Heart left ventricle (tissue), 16 donors: ENCODE measurements around the gene OR2B3. TPM values are rescaled to one million over a fixed set of nuclear protein-coding genes. Genes with fewer than 3 reads are reported as not detected.

Experiments
- ATAC-seq, 4 donors: fragments of 200-7000 bp; cut with Tn5 transposase; one replicate each; pipeline ENCODE4 v1.9.1; 2020 to 2022; ENCODE audit warnings: moderate library complexity in 4 of 4, mild to moderate bottlenecking in 3 of 4, moderate number of reproducible peaks in 1 of 4
- DNase-seq, 5 donors: peaks; one replicate each; pipeline ENCODE4 v3.0.0-alpha.2; 2020
- H3K27ac ChIP-seq, 12 donors: fragments of 200-600 bp; sonication (generic) in 4 of 12; one replicate each; pipeline versions ENCODE4 v1.5.0 to v1.8.0; 2016 to 2022; ENCODE audit warnings: mild to moderate bottlenecking in 2 of 12
- H3K27me3 ChIP-seq, 9 donors: fragments of 200-600 bp; sonication (generic) in 2 of 9; one replicate each; pipeline versions ENCODE4 v1.5.1 to v1.8.0; 2016 to 2022; ENCODE audit warnings: mild to moderate bottlenecking in 3 of 9
- H3K36me3 ChIP-seq, 9 donors: fragments of 200-600 bp; sonication (generic) in 2 of 9; one replicate each; pipeline versions ENCODE4 v1.5.0 to v1.8.0; 2018 to 2022; ENCODE audit warnings: mild to moderate bottlenecking in 2 of 9
- H3K4me1 ChIP-seq, 12 donors: fragments of 200-600 bp; sonication (generic) in 4 of 12; one replicate each; pipeline versions ENCODE4 v1.5.0 to v1.8.0; 2016 to 2022; ENCODE audit warnings: mild to moderate bottlenecking in 3 of 12
- H3K4me3 ChIP-seq, 12 donors: fragments of 200-600 bp; sonication (generic) in 4 of 12; one replicate each; pipeline versions ENCODE4 v1.5.0 to v1.8.0; 2017 to 2022; ENCODE audit warnings: mild to moderate bottlenecking in 9 of 12, moderate library complexity in 4 of 12
- H3K9me3 ChIP-seq, 12 donors: fragments of 200-600 bp; sonication (generic) in 4 of 12; one replicate each; pipeline versions ENCODE4 v1.5.0 to v1.8.0; 2016 to 2022; ENCODE audit warnings: mild to moderate bottlenecking in 1 of 12
- CTCF ChIP-seq, 12 donors: fragments of 200-600 bp; sonication (generic) in 4 of 12; IDR thresholded peaks; one replicate each; pipeline versions ENCODE4 v1.5.0 to v1.8.0; 2018 to 2022; ENCODE audit warnings: antibody characterized with exemption in 12 of 12, mild to moderate bottlenecking in 5 of 12
- POLR2A ChIP-seq, 2 donors: fragments of 450-650 bp; IDR thresholded peaks; one replicate each; pipeline ENCODE4 v1.6.1; 2017; ENCODE audit warnings: antibody characterized with exemption in 2 of 2, mild to moderate bottlenecking in 2 of 2, moderate library complexity in 2 of 2
- WGBS, 4 donors: extraction: QIAGEN DNeasy Blood & Tissue Kit in 2 of 4; methylation state at CpG; one replicate each; pipeline versions ENCODE4 v1.1.5 to v1.1.7; 2013 to 2018; 5-methylcytosine and 5-hydroxymethylcytosine counted together
- intact Hi-C, 10 donors: fragments of 100-400 bp; cut with DNase I; formaldehyde crosslinking; loops; one replicate each; pipeline versions ENCODE4 v1.11.1 to v1.14.2; 2022
- polyA plus RNA-seq, 2 donors: library from polyadenylated mRNA; stranded (reverse); fragments of 200-250 nt; gene quantifications; one replicate each; pipeline ENCODE4 v1.2.3, GENCODE V29; 2013
- total RNA-seq, 9 donors: library from RNA; depleted of rRNA in 2 of 9; stranded (reverse); fragments of >200 nt in 2 of 9; fragmentation: NEBNext Ultra II Directional in 3 of 9; extraction: Animal tissue kit (Norgen Biotek cat#: 25700) in 3 of 9; gene quantifications; one replicate each; pipeline versions ENCODE4 v1.1.0 to v1.2.4, GENCODE V29; 2016 to 2023
- donor health status: ischemic (EF 13 %, LVEDD 7.1; RV severe dilation, severe dysfunction).
- donor health status: healthy with polysubstance abuse.
- donor health status: DM: no; HTN: yes; CAD: no.
- donor health status: DM: no; HTN: no; CAD: no.
- donor health status: ischemic (EF 25% LVEDD 6.9; RV normal size, moderate dysfunction).
- donor health status: ischemic (EF 25% LVEDD 5.7; RV mildly dilated, moderate dysfunction).
- donor health status: healthy.
- donor health status: DM: yes; HTN: yes; CAD: no.
- donor health status: ischemic (EF 35%, LVEDD 5.7; RV mildly dilated, moderate dysfunction).
- donor health status: nonischemic (EF 11% LVEDD 7.7; RV severe dilation, severe dysfunction).
- donor health status: DM: yes; HTN: yes; CAD: no.
- donor health status: PGD.
- donor health status: ischemic (EF 29% LVEDD 5.4; RV normal size, mild dysfunction).
- donor health status: nonischemic (EF 23%, LVEDD 6.1; RV moderate dilation, normal function).

The OR2B3 gene
- total and polyA plus RNA-seq, 11 donors, result not detected

- DNase-seq (no peak), ATAC-seq (no peak)
- no peaks in the 10 kb centered on the region for H3K4me1 ChIP-seq
- no peaks in the 10 kb centered on the region for H3K27me3 ChIP-seq
- H3K9me3 ChIP-seq, result no peaks in the 10 kb centered on the region
- no peak overlapping the region for H3K4me3 ChIP-seq
- WGBS, 4 donors, result 80 to 89% (median 87%) methylated on average over 3 of the region's 3 CpGs
- no peak overlapping the region for H3K27ac ChIP-seq
- TF ChIP-seq POLR2A (IDR thresholded peaks at IDR 0.05), result no peak
- no peak for TF ChIP-seq CTCF (IDR thresholded peaks at IDR 0.05)
- intact Hi-C loops, result no loop called here
- H3K36me3 ChIP-seq, result no peaks in the 10 kb centered on the region
These were observed 5.8 kb upstream of the OR2B3 start for GRCh38 chr6:29092957-29093356.

GRCh38 chr6:29082457-29082856 is 4.7 kb downstream of the OR2B3 start:
- TF ChIP-seq POLR2A (IDR thresholded peaks at IDR 0.05) (no peak), CTCF (IDR thresholded peaks at IDR 0.05) (no peak)
- intact Hi-C loops, result no loop called here
- Histone ChIP-seq H3K27ac (no peak overlapping the region), H3K36me3 (no peaks in the 10 kb centered on the region), H3K4me3 (no peak overlapping the region), H3K4me1 (no peaks in the 10 kb centered on the region), H3K27me3 (no peaks in the 10 kb centered on the region), H3K9me3 (no peaks in the 10 kb centered on the region)
- 87 to 92% (median 89%) methylated on average over 15 of the region's 15 CpGs for WGBS, 4 donors
- DNase-seq (no peak), ATAC-seq (no peak)

- intact Hi-C loops, result no loop called here
- ATAC-seq (no peak), DNase-seq (no peak)
- Histone ChIP-seq H3K4me3 (no peak overlapping the region), H3K27me3 (no peaks in the 10 kb centered on the region), H3K27ac (no peak overlapping the region), H3K9me3 (no peaks in the 10 kb centered on the region), H3K36me3 (no peaks in the 10 kb centered on the region), H3K4me1 (no peaks in the 10 kb centered on the region)
- no peak for TF ChIP-seq CTCF (IDR thresholded peaks at IDR 0.05)
- no peak for TF ChIP-seq POLR2A (IDR thresholded peaks at IDR 0.05)
These were observed 5.8 kb downstream of the OR2B3 start for GRCh38 chr6:29081312-29081711.

- H3K27ac ChIP-seq, result no peak overlapping the region
- no peak for TF ChIP-seq CTCF (IDR thresholded peaks at IDR 0.05)
- TF ChIP-seq POLR2A (IDR thresholded peaks at IDR 0.05), result no peak
- H3K9me3 ChIP-seq, result no peaks in the 10 kb centered on the region
- no peak overlapping the region for H3K4me3 ChIP-seq
- H3K27me3 ChIP-seq, result peaks cover 0 to 3% (median 0%) of the 10 kb centered on the region in 9 donors
- no peaks in the 10 kb centered on the region for H3K36me3 ChIP-seq
- 70 to 85% (median 82%) methylated on average over 1 of the region's 1 CpG for WGBS, 4 donors
- DNase-seq (no peak), ATAC-seq (no peak)
- intact Hi-C loops, result no loop called here
- H3K4me1 ChIP-seq, result no peaks in the 10 kb centered on the region
These were observed 7.9 kb downstream of the OR2B3 start for GRCh38 chr6:29079203-29079602.
